Muscle layer of colon (tissue), 2 donors: ENCODE results near the gene CACNG4.
A peak's percentile ranks its signal among the peaks of the same experiment; 100 is the strongest.

Experiments
- H3K27ac ChIP-seq: one replicate; pipeline ENCODE4 v1.7.0; 2013; ENCODE audit warnings: low read depth, mild to moderate bottlenecking, low read length, moderate library complexity
- H3K27me3 ChIP-seq, 2 donors: one replicate each; pipeline ENCODE4 v1.7.0; 2013; ENCODE audit warnings: low read length in 2 of 2, mild to moderate bottlenecking in 2 of 2; ENCODE audit not compliant: insufficient read depth in 2 of 2, control insufficient read depth in 1 of 2
- H3K36me3 ChIP-seq: one replicate; pipeline ENCODE4 v1.7.0; 2013; ENCODE audit warnings: mild to moderate bottlenecking, low read length; ENCODE audit not compliant: insufficient read depth
- H3K4me1 ChIP-seq: one replicate; pipeline ENCODE4 v1.7.0; 2013; ENCODE audit warnings: mild to moderate bottlenecking, low read length; ENCODE audit not compliant: insufficient read depth
- H3K4me3 ChIP-seq, 2 donors: one replicate each; pipeline ENCODE4 v1.7.0; 2013; ENCODE audit warnings: low read length in 2 of 2, low read depth in 1 of 2, mild to moderate bottlenecking in 1 of 2, moderate library complexity in 1 of 2
- H3K9ac ChIP-seq: one replicate; pipeline ENCODE4 v1.7.0; 2013; ENCODE audit warnings: low read length
- H3K9me3 ChIP-seq: one replicate; pipeline ENCODE4 v1.7.0; 2013; ENCODE audit warnings: mild to moderate bottlenecking, low read length
- donor health status: abdominal sarcoma.
- donor health status: Adenocarcinoma of cecum.

Gene CACNG4

GRCh38 chr17:66954632-66955031, 9.9 kb upstream of the CACNG4 start:
- H3K4me1 ChIP-seq = peaks cover 15% of the 10 kb centered on the region
- H3K9ac ChIP-seq = no peak overlapping the region
- no peaks in the 10 kb centered on the region for H3K9me3 ChIP-seq
- no peaks in the 10 kb centered on the region for H3K27me3 ChIP-seq
- H3K36me3 ChIP-seq = no peaks in the 10 kb centered on the region
- no peak overlapping the region for H3K4me3 ChIP-seq
- H3K27ac ChIP-seq = no peak overlapping the region

- Histone ChIP-seq H3K9me3 (no peaks in the 10 kb centered on the region), H3K27ac (no peak overlapping the region), H3K9ac (no peak overlapping the region), H3K4me3 (no peak overlapping the region), H3K36me3 (no peaks in the 10 kb centered on the region), H3K4me1 (peaks cover 15% of the 10 kb centered on the region), H3K27me3 (no peaks in the 10 kb centered on the region)
Observed at GRCh38 chr17:66955821-66956220, 8.7 kb upstream of the CACNG4 start.

- no peaks in the 10 kb centered on the region for H3K27me3 ChIP-seq
- no peak overlapping the region for H3K9ac ChIP-seq
- peaks cover 9% of the 10 kb centered on the region for H3K4me1 ChIP-seq
- H3K27ac ChIP-seq = no peak overlapping the region
- H3K9me3 ChIP-seq = no peaks in the 10 kb centered on the region
- H3K4me3 ChIP-seq = no peak overlapping the region
- H3K36me3 ChIP-seq = no peaks in the 10 kb centered on the region
Observed at GRCh38 chr17:66956941-66957340, 7.6 kb upstream of the CACNG4 start.

- H3K27ac ChIP-seq = no peak overlapping the region
- no peak overlapping the region for H3K9ac ChIP-seq
- no peaks in the 10 kb centered on the region for H3K9me3 ChIP-seq
- peaks cover 5% of the 10 kb centered on the region for H3K4me1 ChIP-seq
- no peaks in the 10 kb centered on the region for H3K27me3 ChIP-seq
- no peaks in the 10 kb centered on the region for H3K36me3 ChIP-seq
- no peak overlapping the region for H3K4me3 ChIP-seq
Observed at GRCh38 chr17:66957343-66957742, 7.2 kb upstream of the CACNG4 start.

GRCh38 chr17:66957951-66958579, 6.4 kb upstream of the CACNG4 start:
- no peak overlapping the region for H3K9ac ChIP-seq
- H3K27ac ChIP-seq = no peak overlapping the region
- no peaks in the 10 kb centered on the region for H3K4me1 ChIP-seq
- H3K36me3 ChIP-seq = no peaks in the 10 kb centered on the region
- H3K4me3 ChIP-seq = no peak overlapping the region
- no peaks in the 10 kb centered on the region for H3K9me3 ChIP-seq
- H3K27me3 ChIP-seq = no peaks in the 10 kb centered on the region

GRCh38 chr17:66959641-66960375, 4.7 kb upstream of the CACNG4 start:
- Histone ChIP-seq H3K9ac (no peak overlapping the region), H3K27me3 (peaks cover 0 to 4% of the 10 kb centered on the region in 2 donors), H3K4me3 (no peak overlapping the region), H3K4me1 (no peaks in the 10 kb centered on the region), H3K9me3 (no peaks in the 10 kb centered on the region), H3K36me3 (no peaks in the 10 kb centered on the region), H3K27ac (no peak overlapping the region)

- Histone ChIP-seq H3K9ac (no peak overlapping the region), H3K4me1 (no peaks in the 10 kb centered on the region), H3K9me3 (no peaks in the 10 kb centered on the region), H3K4me3 (no peak overlapping the region), H3K36me3 (no peaks in the 10 kb centered on the region), H3K27ac (no peak overlapping the region), H3K27me3 (peaks cover 0 to 11% of the 10 kb centered on the region in 2 donors)
Observed at GRCh38 chr17:66960613-66961012, 3.9 kb upstream of the CACNG4 start.

- H3K4me3 ChIP-seq = no peak overlapping the region
- H3K36me3 ChIP-seq = no peaks in the 10 kb centered on the region
- H3K9me3 ChIP-seq = no peaks in the 10 kb centered on the region
- H3K27me3 ChIP-seq = peaks cover 19 to 33% of the 10 kb centered on the region in 2 donors
- H3K27ac ChIP-seq = no peak overlapping the region
- H3K9ac ChIP-seq = no peak overlapping the region
- peaks cover 4% of the 10 kb centered on the region for H3K4me1 ChIP-seq
Observed at GRCh38 chr17:66963521-66963908, 992 bp upstream of the CACNG4 start.

- H3K27ac ChIP-seq = no peak overlapping the region
- no peak overlapping the region for H3K9ac ChIP-seq
- H3K9me3 ChIP-seq = no peaks in the 10 kb centered on the region
- H3K4me3 ChIP-seq = peak overlapping the region; percentile 32 to 47
- H3K4me1 ChIP-seq = peaks cover 4% of the 10 kb centered on the region
- H3K27me3 ChIP-seq = peaks cover 19 to 48% of the 10 kb centered on the region in 2 donors
- H3K36me3 ChIP-seq = no peaks in the 10 kb centered on the region
Observed at GRCh38 chr17:66964930-66965800, 658 bp downstream of the CACNG4 start.

GRCh38 chr17:66965801-66966262, 1.3 kb downstream of the CACNG4 start:
- Histone ChIP-seq H3K27ac (no peak overlapping the region), H3K4me1 (peaks cover 4% of the 10 kb centered on the region), H3K36me3 (no peaks in the 10 kb centered on the region), H3K9me3 (no peaks in the 10 kb centered on the region), H3K9ac (no peak overlapping the region), H3K27me3 (peaks cover 19 to 48% of the 10 kb centered on the region in 2 donors), H3K4me3 (peak overlapping the region in 1 of 2 donors; percentile 26)

- Histone ChIP-seq H3K4me3 (no peak overlapping the region), H3K9me3 (no peaks in the 10 kb centered on the region), H3K9ac (no peak overlapping the region), H3K27ac (no peak overlapping the region), H3K4me1 (peaks cover 4% of the 10 kb centered on the region), H3K27me3 (peaks cover 19 to 48% of the 10 kb centered on the region in 2 donors), H3K36me3 (no peaks in the 10 kb centered on the region)
Observed at GRCh38 chr17:66966298-66966697, 1.8 kb downstream of the CACNG4 start.
